BE2C (cell line): ENCODE measurements around the gene TBC1D10B.

Source experiments
- DNase-seq: peaks from one replicate; pipeline ENCODE4 v3.0.0-alpha.2; 2020
- H3K27me3 ChIP-seq: fragments of 250-450 bp; sonication (Bioruptor Pico); 2 replicates; pipeline ENCODE4 v1.5.1; 2020; ENCODE audit warnings: mild to moderate bottlenecking
- H3K36me3 ChIP-seq: fragments of 250-450 bp; sonication (Bioruptor Pico); 2 replicates; pipeline ENCODE4 v1.5.1; 2020; ENCODE audit warnings: mild to moderate bottlenecking
- H3K4me1 ChIP-seq: fragments of 250-450 bp; sonication (Bioruptor Pico); 2 replicates; pipeline ENCODE4 v1.5.1; 2020
- H3K4me3 ChIP-seq: 2 replicates; pipeline ENCODE4 v1.5.1; 2011; ENCODE audit warnings: low read depth, low read length
- H3K9me3 ChIP-seq: fragments of 250-450 bp; sonication (Bioruptor Pico); 2 replicates; pipeline ENCODE4 v1.5.1; 2020
- CTCF ChIP-seq: IDR thresholded peaks from 2 replicates; pipeline ENCODE4 v1.5.1; 2012; ENCODE audit warnings: mild to moderate bottlenecking, low read depth, low read length

Gene TBC1D10B

GRCh38 chr16:30358990-30359870 is 11.1 kb downstream of the TBC1D10B start:
- Histone ChIP-seq H3K27me3 (no peaks in the 10 kb centered on the region), H3K4me1 (no peaks in the 10 kb centered on the region), H3K36me3 (peaks cover 23% of the 10 kb centered on the region), H3K9me3 (no peaks in the 10 kb centered on the region), H3K4me3 (no peak overlapping the region)
- TF ChIP-seq CTCF: no peak
- DNase-seq: no peak

DNA sequence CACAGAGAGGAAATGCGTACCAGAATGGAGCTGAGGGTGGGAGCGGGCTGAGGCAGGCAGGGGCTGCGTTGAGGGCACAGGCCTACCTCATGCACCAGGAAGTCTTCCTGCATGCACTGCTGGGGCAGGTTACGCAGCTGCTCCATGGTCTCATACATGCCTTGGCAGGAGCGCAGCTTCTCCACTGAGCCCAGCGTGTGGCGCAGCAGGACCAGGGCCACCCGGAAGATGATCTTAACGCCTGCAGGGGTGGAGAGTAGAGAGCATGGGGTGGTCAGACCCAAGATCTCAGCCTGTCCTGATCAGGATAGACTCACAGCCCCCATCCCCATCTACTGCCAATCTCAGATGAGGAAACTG is 11.7 kb downstream of the TBC1D10B start:
- no peak for DNase-seq
- H3K9me3 ChIP-seq: no peaks in the 10 kb centered on the region
- no peaks in the 10 kb centered on the region for H3K4me1 ChIP-seq
- peaks cover 28% of the 10 kb centered on the region for H3K36me3 ChIP-seq
- H3K4me3 ChIP-seq: no peak overlapping the region
- H3K27me3 ChIP-seq: no peaks in the 10 kb centered on the region
- no peak for TF ChIP-seq CTCF

GRCh38 chr16:30357715-30358576 is 12.3 kb downstream of the TBC1D10B start:
- no peak overlapping the region for H3K4me3 ChIP-seq
- H3K9me3 ChIP-seq: no peaks in the 10 kb centered on the region
- no peaks in the 10 kb centered on the region for H3K27me3 ChIP-seq
- DNase-seq: no peak
- peaks cover 34% of the 10 kb centered on the region for H3K36me3 ChIP-seq
- no peak for TF ChIP-seq CTCF
- H3K4me1 ChIP-seq: no peaks in the 10 kb centered on the region

- Histone ChIP-seq H3K36me3 (peaks cover 35% of the 10 kb centered on the region), H3K4me3 (no peak overlapping the region), H3K9me3 (no peaks in the 10 kb centered on the region), H3K4me1 (no peaks in the 10 kb centered on the region), H3K27me3 (no peaks in the 10 kb centered on the region)
- TF ChIP-seq CTCF: no peak
- no peak for DNase-seq
Measured at GRCh38 chr16:30357085-30357714, 13.1 kb downstream of the TBC1D10B start.

GRCh38 chr16:30356401-30357084 is 13.8 kb downstream of the TBC1D10B start:
- Histone ChIP-seq H3K9me3 (no peaks in the 10 kb centered on the region), H3K4me1 (no peaks in the 10 kb centered on the region), H3K27me3 (no peaks in the 10 kb centered on the region), H3K4me3 (no peak overlapping the region; the same call in 1 of the 2 replicates), H3K36me3 (peaks cover 41% of the 10 kb centered on the region)
- no peak for TF ChIP-seq CTCF
- no peak for DNase-seq
